ENCODE results near the gene SMAP1.

Gene SMAP1

GRCh38 chr6:70673601-70674000 is 5.9 kb downstream of the SMAP1 start:
- DNase-seq (ENCODE audit: low read depth, low spot score) = peak; percentile 32
- no peak overlapping the region for H3K4me3 ChIP-seq (ENCODE audit: low read depth, low read length)
- in situ Hi-C loops (cut with HindIII; ENCODE audit: low sequenced_read_pairs) = no loop called here
- TF ChIP-seq CTCF (IDR thresholded peaks at IDR 0.05; ENCODE audit: low read depth, low read length) = no peak

GRCh38 chr6:70675822-70676221 is 8.1 kb downstream of the SMAP1 start:
- no peak for TF ChIP-seq CTCF (IDR thresholded peaks at IDR 0.05; ENCODE audit: low read depth, low read length)
- H3K4me3 ChIP-seq (ENCODE audit: low read depth, low read length) = no peak overlapping the region
- DNase-seq (ENCODE audit: low read depth, low spot score) = no peak
- in situ Hi-C loops (cut with HindIII; ENCODE audit: low sequenced_read_pairs) = no loop called here

GRCh38 chr6:70676821-70677220 is 9.1 kb downstream of the SMAP1 start:
- TF ChIP-seq CTCF (IDR thresholded peaks at IDR 0.05; ENCODE audit: low read depth, low read length) = no peak
- H3K4me3 ChIP-seq (ENCODE audit: low read depth, low read length) = no peak overlapping the region
- in situ Hi-C loops (cut with HindIII; ENCODE audit: low sequenced_read_pairs) = no loop called here

GRCh38 chr6:70680396-70680795 is 12.7 kb downstream of the SMAP1 start:
- DNase-seq (ENCODE audit: low read depth, low spot score) = no peak
- no peak overlapping the region for H3K4me3 ChIP-seq (ENCODE audit: low read depth, low read length)
- in situ Hi-C loops (cut with HindIII; ENCODE audit: low sequenced_read_pairs) = no loop called here
- TF ChIP-seq CTCF (IDR thresholded peaks at IDR 0.05; ENCODE audit: low read depth, low read length) = no peak

More at GRCh38 chr6:70676821-70677220, 9.1 kb downstream of the SMAP1 start:
- DNase-seq (ENCODE audit: low read depth, low spot score) = no peak

GRCh38 chr6:70684794-70685493 is 17.3 kb downstream of the SMAP1 start:
- no peak for TF ChIP-seq CTCF (IDR thresholded peaks at IDR 0.05; ENCODE audit: low read depth, low read length)
- no peak overlapping the region for H3K4me3 ChIP-seq (ENCODE audit: low read depth, low read length)
- in situ Hi-C loops (cut with HindIII; ENCODE audit: low sequenced_read_pairs) = no loop called here
- DNase-seq (ENCODE audit: low read depth, low spot score) = no peak

GRCh38 chr6:70685494-70686180 is 18.0 kb downstream of the SMAP1 start:
- TF ChIP-seq CTCF (IDR thresholded peaks at IDR 0.05; ENCODE audit: low read depth, low read length) = no peak
- in situ Hi-C loops (cut with HindIII; ENCODE audit: low sequenced_read_pairs) = no loop called here
- no peak for DNase-seq (ENCODE audit: low read depth, low spot score)
- H3K4me3 ChIP-seq (ENCODE audit: low read depth, low read length) = no peak overlapping the region
